Neural cell (in vitro differentiated cells): ENCODE data around the gene ITK. TPM values are rescaled to one million over a fixed set of nuclear protein-coding genes. Genes with fewer than 3 reads are reported as not detected.

Experiments used
- H2AFZ ChIP-seq: fragments of 200-600, 300-800 bp; sonication (generic), shearing (Covaris generic); 2 replicates; pipeline ENCODE4 v1.6.0; 2014; ENCODE audit warnings: low read depth, mild to moderate bottlenecking, antibody characterized with exemption, low read length, moderate library complexity
- H3F3A ChIP-seq: fragments of 200-600 bp; shearing (Covaris generic); 2 replicates; pipeline ENCODE4 v1.6.1; 2016; ENCODE audit warnings: mild to moderate bottlenecking, moderate library complexity, mixed read lengths, antibody characterized with exemption, low read length; ENCODE audit not compliant: insufficient read depth, poor library complexity, severe bottlenecking
- H3K27ac ChIP-seq: fragments of 200-600, 300-800 bp; sonication (generic), shearing (Covaris generic); 2 replicates; pipeline ENCODE4 v1.5.1; 2014; ENCODE audit warnings: mild to moderate bottlenecking, low read length, moderate library complexity
- H3K27me3 ChIP-seq: fragments of 300-800, 200-600 bp; sonication (generic), shearing (Covaris generic); 2 replicates; pipeline ENCODE4 v1.6.0; 2014; ENCODE audit warnings: mild to moderate bottlenecking, low read depth, low read length, moderate library complexity; ENCODE audit not compliant: insufficient read depth
- H3K36me3 ChIP-seq: fragments of 300-800, 200-600 bp; sonication (generic), shearing (Covaris generic); 2 replicates; pipeline ENCODE4 v1.5.1; 2014; ENCODE audit warnings: mild to moderate bottlenecking, antibody characterized with exemption, low read length, moderate library complexity; ENCODE audit not compliant: insufficient read depth
- H3K4me2 ChIP-seq: fragments of 300-800, 200-600 bp; sonication (generic), shearing (Covaris generic); 2 replicates; pipeline ENCODE4 v1.6.0; 2014; ENCODE audit warnings: mild to moderate bottlenecking, low read length
- H3K4me3 ChIP-seq: fragments of 300-800, 200-600 bp; sonication (generic), shearing (Covaris generic); 2 replicates; pipeline ENCODE4 v1.5.1; 2014; ENCODE audit warnings: mild to moderate bottlenecking, low read length, moderate library complexity
- H3K79me2 ChIP-seq: fragments of 200-600 bp; shearing (Covaris generic); replicated peaks from 2 replicates; pipeline ENCODE4 v1.6.0; 2014; ENCODE audit warnings: mild to moderate bottlenecking, low read length, moderate library complexity; ENCODE audit not compliant: insufficient read depth
- H3K9ac ChIP-seq: fragments of 300-800, 200-600 bp; sonication (generic), shearing (Covaris generic); 2 replicates; pipeline ENCODE4 v1.6.1; 2016; ENCODE audit warnings: mild to moderate bottlenecking, low read length, mixed read lengths
- H3K9me2 ChIP-seq: fragments of 200-600 bp; shearing (Covaris generic); 2 replicates; pipeline ENCODE4 v1.6.1; 2016; ENCODE audit warnings: mild to moderate bottlenecking, low read length, mixed read lengths; ENCODE audit not compliant: insufficient read depth
- H3K9me3 ChIP-seq: fragments of 200-600, 300-800 bp; sonication (generic), shearing (Covaris generic); 2 replicates; pipeline ENCODE4 v1.6.1; 2016; ENCODE audit warnings: mild to moderate bottlenecking, mixed run types, low read length, moderate library complexity, mixed read lengths
- H4K20me1 ChIP-seq: fragments of 200-600 bp; shearing (Covaris generic); 2 replicates; pipeline ENCODE4 v1.6.1; 2016; ENCODE audit warnings: mild to moderate bottlenecking, mixed run types; ENCODE audit not compliant: insufficient read depth
- CTCF ChIP-seq: fragments of 450-650 bp; IDR thresholded peaks from 2 replicates; pipeline ENCODE4 v1.5.1; 2014; ENCODE audit warnings: antibody characterized with exemption, mild to moderate bottlenecking, moderate library complexity; ENCODE audit not compliant: poor library complexity, severe bottlenecking
- EP300 ChIP-seq: fragments of 450-650 bp; conservative IDR thresholded peaks from 2 replicates; pipeline ENCODE4 v1.6.1; 2014; ENCODE audit warnings: antibody characterized with exemption, mild to moderate bottlenecking, moderate library complexity; ENCODE audit not compliant: poor library complexity, severe bottlenecking
- EZH2 ChIP-seq: fragments of 200-600, 300-800 bp; shearing (Covaris generic), sonication (generic); IDR thresholded peaks from 2 replicates; pipeline ENCODE4 v1.6.1; 2014; ENCODE audit warnings: antibody characterized with exemption, low read length, borderline replicate concordance, mild to moderate bottlenecking; ENCODE audit not compliant: insufficient read depth, poor library complexity, severe bottlenecking
- MXI1 ChIP-seq: fragments of 450-650 bp; conservative IDR thresholded peaks from 2 replicates; pipeline ENCODE4 v1.6.1; 2014; ENCODE audit warnings: antibody characterized with exemption, mild to moderate bottlenecking; ENCODE audit not compliant: poor library complexity, severe bottlenecking
- POLR2AphosphoS5 ChIP-seq: IDR thresholded peaks from 2 replicates; pipeline ENCODE4 v1.6.1; 2012
- RAD21 ChIP-seq: fragments of 450-650 bp; conservative IDR thresholded peaks from 2 replicates; pipeline ENCODE4 v1.6.1; 2014; ENCODE audit warnings: antibody characterized with exemption, mild to moderate bottlenecking, moderate library complexity
- REST ChIP-seq: IDR thresholded peaks from 2 replicates; pipeline ENCODE4 v1.6.1; 2012; ENCODE audit warnings: borderline replicate concordance
- SMC3 ChIP-seq: fragments of 450-650 bp; conservative IDR thresholded peaks from 2 replicates; pipeline ENCODE4 v1.6.1; 2014; ENCODE audit warnings: antibody characterized with exemption, mild to moderate bottlenecking, moderate library complexity; ENCODE audit not compliant: poor library complexity
- TAF1 ChIP-seq: IDR thresholded peaks from 2 replicates; pipeline ENCODE4 v1.6.1; 2012; ENCODE audit warnings: low read depth
- polyA plus RNA-seq: library from polyadenylated mRNA; depleted of rRNA; stranded (reverse); fragments of >200 nt; gene quantifications from 2 replicates; pipeline ENCODE4 v1.2.3, GENCODE V29; 2014

ITK gene
- polyA plus RNA-seq, 1 donor from 2014 or later: not detected

- Histone ChIP-seq H3K9me2 (no peaks in the 10 kb centered on the region), H3K27me3 (no peaks in the 10 kb centered on the region), H3K4me2 (no peak overlapping the region), H3K9me3 (no peaks in the 10 kb centered on the region), H3K4me3 (no peak overlapping the region), H3K36me3 (no peaks in the 10 kb centered on the region), H3K79me2 (no peaks in the 10 kb centered on the region), H4K20me1 (no peaks in the 10 kb centered on the region), H3F3A (no peaks in the 10 kb centered on the region), H3K9ac (no peak overlapping the region), H2AFZ (no peak overlapping the region), H3K27ac (no peak overlapping the region)
- no peak for TF ChIP-seq REST
- no peak for TF ChIP-seq RAD21
- TF ChIP-seq SMC3: no peak
- TF ChIP-seq MXI1: no peak
- TF ChIP-seq CTCF: no peak
- no peak for TF ChIP-seq EZH2
- no peak for TF ChIP-seq EP300
- TF ChIP-seq TAF1: no peak
- no peak for TF ChIP-seq POLR2AphosphoS5
Observed at GRCh38 chr5:157247267-157247666, 66.6 kb downstream of the ITK start.

GRCh38 chr5:157248821-157249470 is 68.3 kb downstream of the ITK start:
- no peak overlapping the region for H3K27ac ChIP-seq
- no peaks in the 10 kb centered on the region for H3F3A ChIP-seq
- H2AFZ ChIP-seq: no peak overlapping the region
- H4K20me1 ChIP-seq: no peaks in the 10 kb centered on the region
- H3K9me3 ChIP-seq: no peaks in the 10 kb centered on the region
- H3K79me2 ChIP-seq: no peaks in the 10 kb centered on the region
- H3K27me3 ChIP-seq: no peaks in the 10 kb centered on the region
- H3K36me3 ChIP-seq: no peaks in the 10 kb centered on the region
- H3K4me2 ChIP-seq: no peak overlapping the region
- TF ChIP-seq RAD21 (no peak), SMC3 (no peak), EZH2 (no peak), TAF1 (no peak), EP300 (no peak), POLR2AphosphoS5 (no peak), CTCF (no peak), REST (no peak), MXI1 (no peak)
- H3K4me3 ChIP-seq: no peak overlapping the region
- no peak overlapping the region for H3K9ac ChIP-seq
- H3K9me2 ChIP-seq: no peaks in the 10 kb centered on the region
